MM.1S (cell line): ENCODE results near the gene FAR2.

Experiments
- DNase-seq: peaks from one replicate; pipeline ENCODE4 v3.0.0-alpha.2; 2015
- H2AFZ ChIP-seq: fragments of 300-600 bp; sonication (generic); 2 replicates; pipeline ENCODE4 v1.6.0; 2016; ENCODE audit warnings: antibody characterized with exemption, low read length
- H3F3A ChIP-seq: fragments of 300-600 bp; sonication (generic); 2 replicates; pipeline ENCODE4 v1.6.1; 2016; ENCODE audit warnings: mild to moderate bottlenecking, antibody characterized with exemption, low read length, moderate library complexity, mixed read lengths; ENCODE audit not compliant: insufficient read depth
- H3K27ac ChIP-seq: fragments of 300-600 bp; sonication (generic); 2 replicates; pipeline ENCODE4 v1.5.1; 2016; ENCODE audit warnings: mild to moderate bottlenecking, low read length
- H3K27me3 ChIP-seq: fragments of 300-600 bp; sonication (generic); replicated peaks from 2 replicates; pipeline ENCODE4 v1.6.0; 2016; ENCODE audit warnings: low read length; ENCODE audit not compliant: insufficient read depth
- H3K36me3 ChIP-seq: fragments of 300-600 bp; sonication (generic); replicated peaks from 2 replicates; pipeline ENCODE4 v1.6.1; 2016; ENCODE audit warnings: mild to moderate bottlenecking, low read length, mixed read lengths; ENCODE audit not compliant: insufficient read depth
- H3K4me1 ChIP-seq: fragments of 300-600 bp; sonication (generic); 2 replicates; pipeline ENCODE4 v1.6.1; 2016; ENCODE audit warnings: low read length, mixed read lengths
- H3K4me2 ChIP-seq: fragments of 300-600 bp; sonication (generic); 2 replicates; pipeline ENCODE4 v1.6.0; 2016; ENCODE audit warnings: low read depth, low read length
- H3K4me3 ChIP-seq: fragments of 300-600 bp; sonication (generic); 2 replicates; pipeline ENCODE4 v1.5.1; 2016; ENCODE audit warnings: low read length, mixed read lengths
- H3K79me2 ChIP-seq: fragments of 300-600 bp; sonication (generic); 2 replicates; pipeline ENCODE4 v1.6.1; 2016; ENCODE audit warnings: mixed run types, low read length, mixed read lengths
- H3K9ac ChIP-seq: fragments of 300-600 bp; sonication (generic); 2 replicates; pipeline ENCODE4 v1.6.1; 2016; ENCODE audit warnings: low read length, mixed read lengths
- H3K9me2 ChIP-seq: fragments of 300-600 bp; sonication (generic); replicated peaks from 2 replicates; pipeline ENCODE4 v1.6.1; 2016; ENCODE audit warnings: mild to moderate bottlenecking, low read length, mixed read lengths; ENCODE audit not compliant: insufficient read depth
- H3K9me3 ChIP-seq: fragments of 300-600 bp; sonication (generic); replicated peaks from 2 replicates; pipeline ENCODE4 v1.6.1; 2016; ENCODE audit warnings: mild to moderate bottlenecking, low read length, mixed read lengths; ENCODE audit not compliant: insufficient read depth
- H4K20me1 ChIP-seq: fragments of 300-600 bp; sonication (generic); 2 replicates; pipeline ENCODE4 v1.6.1; 2016; ENCODE audit warnings: mild to moderate bottlenecking, low read length, moderate library complexity, mixed read lengths; ENCODE audit not compliant: insufficient read depth
- EZH2 ChIP-seq: fragments of 300-600 bp; sonication (generic); optimal IDR thresholded peaks from 2 replicates; pipeline ENCODE3; 2017; ENCODE audit warnings: low read depth, mild to moderate bottlenecking, antibody characterized with exemption, low read length, mixed read lengths
- EZH2phosphoT487 ChIP-seq: fragments of 300-600 bp; sonication (generic); IDR thresholded peaks from 2 replicates; pipeline ENCODE4 v1.6.1; 2018; ENCODE audit warnings: antibody characterized with exemption, low read length
- TF ChIP-seq, protein P1 (sequence below): fragments of 300-600 bp; sonication (generic); IDR thresholded peaks from 2 replicates; pipeline ENCODE4 v1.5.1; 2016; ENCODE audit warnings: antibody characterized with exemption, low read length, mixed read lengths

FAR2 gene

DNA sequence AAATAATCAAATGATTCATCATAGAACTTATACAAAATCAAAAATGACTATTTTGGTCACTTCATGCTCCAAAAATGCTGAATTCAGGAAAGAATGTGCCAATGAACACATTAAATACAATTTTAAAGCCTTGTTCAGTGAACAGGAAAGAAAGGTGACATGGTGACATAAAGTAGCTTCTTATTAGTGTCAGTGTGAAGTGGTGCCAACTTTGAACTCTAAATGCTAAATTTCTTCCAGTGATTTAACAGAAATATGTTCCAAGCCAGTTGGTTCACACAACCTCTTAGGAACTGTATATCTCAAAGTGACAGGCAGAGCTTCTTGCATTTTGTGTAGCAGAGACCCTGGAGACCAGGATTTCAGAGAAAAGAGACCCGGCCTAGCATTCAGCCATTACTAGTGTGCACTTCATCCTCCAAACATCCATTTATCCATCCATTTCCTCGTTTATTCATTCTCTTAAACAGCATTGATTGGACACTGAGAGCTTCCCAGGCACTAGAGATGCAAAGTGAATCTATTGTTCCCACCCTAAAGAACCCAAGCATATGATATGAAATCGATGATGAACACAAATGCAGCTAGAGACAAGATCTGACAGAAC lies 95.2 kb downstream of the FAR2 start:
- Histone ChIP-seq H3K9ac (no peak overlapping the region), H3F3A (no peaks in the 10 kb centered on the region)
- DNase-seq = no peak

DNA sequence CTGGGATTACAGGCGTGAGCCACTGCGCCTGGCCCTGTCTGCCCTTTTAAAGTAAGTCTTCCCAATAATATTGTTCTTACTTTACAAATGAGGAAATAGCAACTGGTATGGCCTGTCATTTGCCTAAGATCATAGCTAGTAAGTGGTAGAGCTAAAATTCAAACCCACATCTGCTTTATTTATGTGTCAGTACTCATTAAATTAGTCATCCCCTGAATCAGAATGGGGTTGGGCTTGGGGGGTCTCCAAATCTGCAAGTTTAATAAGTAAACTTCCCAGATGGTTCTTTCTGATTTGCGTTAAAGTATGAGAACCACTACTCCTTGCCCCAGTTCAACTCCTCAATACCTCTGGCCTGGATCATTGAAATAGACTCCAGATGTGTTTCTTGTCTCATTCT lies 96.2 kb downstream of the FAR2 start:
- H3K36me3 ChIP-seq = no peaks in the 10 kb centered on the region
- DNase-seq = no peak
- no peak overlapping the region for H3K4me3 ChIP-seq
- no peaks in the 10 kb centered on the region for H3F3A ChIP-seq
- H3K79me2 ChIP-seq = no peaks in the 10 kb centered on the region
- no peaks in the 10 kb centered on the region for H3K4me1 ChIP-seq
- H3K27ac ChIP-seq = no peak overlapping the region
- no peaks in the 10 kb centered on the region for H3K9me2 ChIP-seq
- TF ChIP-seq EZH2 (no peak), EZH2phosphoT487 (no peak)
- TF ChIP-seq, protein P1, sequence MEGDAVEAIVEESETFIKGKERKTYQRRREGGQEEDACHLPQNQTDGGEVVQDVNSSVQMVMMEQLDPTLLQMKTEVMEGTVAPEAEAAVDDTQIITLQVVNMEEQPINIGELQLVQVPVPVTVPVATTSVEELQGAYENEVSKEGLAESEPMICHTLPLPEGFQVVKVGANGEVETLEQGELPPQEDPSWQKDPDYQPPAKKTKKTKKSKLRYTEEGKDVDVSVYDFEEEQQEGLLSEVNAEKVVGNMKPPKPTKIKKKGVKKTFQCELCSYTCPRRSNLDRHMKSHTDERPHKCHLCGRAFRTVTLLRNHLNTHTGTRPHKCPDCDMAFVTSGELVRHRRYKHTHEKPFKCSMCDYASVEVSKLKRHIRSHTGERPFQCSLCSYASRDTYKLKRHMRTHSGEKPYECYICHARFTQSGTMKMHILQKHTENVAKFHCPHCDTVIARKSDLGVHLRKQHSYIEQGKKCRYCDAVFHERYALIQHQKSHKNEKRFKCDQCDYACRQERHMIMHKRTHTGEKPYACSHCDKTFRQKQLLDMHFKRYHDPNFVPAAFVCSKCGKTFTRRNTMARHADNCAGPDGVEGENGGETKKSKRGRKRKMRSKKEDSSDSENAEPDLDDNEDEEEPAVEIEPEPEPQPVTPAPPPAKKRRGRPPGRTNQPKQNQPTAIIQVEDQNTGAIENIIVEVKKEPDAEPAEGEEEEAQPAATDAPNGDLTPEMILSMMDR = no peak
- H3K4me2 ChIP-seq = no peak overlapping the region
- H3K9me3 ChIP-seq = no peaks in the 10 kb centered on the region
- no peaks in the 10 kb centered on the region for H3K27me3 ChIP-seq
- H4K20me1 ChIP-seq = no peaks in the 10 kb centered on the region
- H2AFZ ChIP-seq = no peak overlapping the region
- no peak overlapping the region for H3K9ac ChIP-seq

More for the DNA sequence above, 95.2 kb downstream of the FAR2 start:
- Histone ChIP-seq H3K4me1 (no peaks in the 10 kb centered on the region), H2AFZ (no peak overlapping the region), H3K27me3 (no peaks in the 10 kb centered on the region), H3K79me2 (no peaks in the 10 kb centered on the region), H3K27ac (no peak overlapping the region), H3K9me2 (no peaks in the 10 kb centered on the region), H3K9me3 (no peaks in the 10 kb centered on the region), H3K4me2 (no peak overlapping the region), H3K4me3 (no peak overlapping the region), H3K36me3 (no peaks in the 10 kb centered on the region), H4K20me1 (no peaks in the 10 kb centered on the region)
- TF ChIP-seq, protein P1 = no peak
- TF ChIP-seq EZH2phosphoT487 (no peak), EZH2 (no peak)

GRCh38 chr12:29249930-29250329 lies 100.9 kb downstream of the FAR2 start:
- Histone ChIP-seq H3K36me3 (no peaks in the 10 kb centered on the region), H3K79me2 (no peaks in the 10 kb centered on the region), H3K4me3 (no peak overlapping the region), H3K4me1 (no peaks in the 10 kb centered on the region), H3K27me3 (no peaks in the 10 kb centered on the region), H3F3A (no peaks in the 10 kb centered on the region), H3K9ac (no peak overlapping the region), H2AFZ (no peak overlapping the region), H3K9me2 (no peaks in the 10 kb centered on the region), H3K9me3 (no peaks in the 10 kb centered on the region), H4K20me1 (no peaks in the 10 kb centered on the region), H3K27ac (no peak overlapping the region), H3K4me2 (no peak overlapping the region)
- TF ChIP-seq EZH2 = no peak
- TF ChIP-seq, protein P1 = no peak
- no peak for TF ChIP-seq EZH2phosphoT487
- no peak for DNase-seq
